Measurements from ENCODE around the gene VSTM2B.

DNA sequence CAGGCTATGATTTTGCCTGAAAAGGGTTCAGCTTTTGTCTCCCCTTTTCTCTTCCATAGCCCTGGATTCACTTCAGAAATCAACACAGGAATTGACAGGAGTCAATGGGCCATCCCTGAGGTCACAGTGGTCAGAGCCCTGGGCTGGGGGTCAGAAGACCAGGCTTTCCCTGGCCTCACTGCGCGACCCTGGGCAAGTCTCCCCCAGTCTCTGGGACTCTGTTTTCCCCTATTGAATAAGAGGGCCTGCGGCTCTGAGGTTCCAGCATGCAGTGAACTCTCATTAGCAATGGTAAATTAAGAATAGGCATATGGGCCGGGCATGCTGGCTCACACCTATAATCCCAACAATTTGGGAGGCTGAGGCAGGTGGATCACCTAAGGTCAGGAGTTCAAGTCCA lies 30.7 kb upstream of the VSTM2B start:
- no peak for TF ChIP-seq CTCF (IDR thresholded peaks at IDR 0.05)
- no peak for TF ChIP-seq POLR2A (IDR thresholded peaks at IDR 0.05)

All from heart left ventricle (tissue), 13 donors.